SK-N-MC (cell line): ENCODE data around the gene TEX261.

Experiments
- DNase-seq: peaks from one replicate; pipeline ENCODE4 v3.0.0-alpha.2; 2011; ENCODE audit warnings: low read depth, low spot score
- H3K27ac ChIP-seq: fragments of 200-600 bp; sonication (generic); 2 replicates; pipeline ENCODE4 v1.5.1; 2016; ENCODE audit warnings: mixed run types
- H3K36me3 ChIP-seq: fragments of 200-600 bp; sonication (generic); 2 replicates; pipeline ENCODE4 v1.6.1; 2017; ENCODE audit warnings: antibody characterized with exemption, low read length, mixed read lengths; ENCODE audit not compliant: insufficient read depth
- H3K4me3 ChIP-seq: fragments of 200-600 bp; sonication (generic); 2 replicates; pipeline ENCODE4 v1.5.1; 2016
- H3K9ac ChIP-seq: fragments of 200-600 bp; sonication (generic); 2 replicates; pipeline ENCODE4 v1.8.0; 2017; ENCODE audit warnings: mixed run types, mixed read lengths; ENCODE audit not compliant: insufficient read length
- H3K9me3 ChIP-seq: fragments of 200-600 bp; sonication (generic); 2 replicates; pipeline ENCODE4 v1.6.1; 2017; ENCODE audit warnings: low read depth, mild to moderate bottlenecking, antibody characterized with exemption, low read length, moderate library complexity, mixed read lengths
- EZH2 ChIP-seq: fragments of 200-600 bp; sonication (generic); IDR thresholded peaks from one replicate; pipeline ENCODE4 v1.6.1; 2017; ENCODE audit warnings: antibody characterized with exemption
- FOXP2 ChIP-seq: optimal IDR thresholded peaks from 2 replicates; pipeline ENCODE3; 2011; ENCODE audit warnings: mild to moderate bottlenecking, moderate library complexity; ENCODE audit not compliant: insufficient read depth; ENCODE audit errors: extremely low read length, control extremely low read depth
- POLR2AphosphoS5 ChIP-seq: IDR thresholded peaks from 2 replicates; pipeline ENCODE4 v1.6.1; 2012; ENCODE audit warnings: mild to moderate bottlenecking, low read depth, low read length, borderline replicate concordance

TEX261 gene

DNA sequence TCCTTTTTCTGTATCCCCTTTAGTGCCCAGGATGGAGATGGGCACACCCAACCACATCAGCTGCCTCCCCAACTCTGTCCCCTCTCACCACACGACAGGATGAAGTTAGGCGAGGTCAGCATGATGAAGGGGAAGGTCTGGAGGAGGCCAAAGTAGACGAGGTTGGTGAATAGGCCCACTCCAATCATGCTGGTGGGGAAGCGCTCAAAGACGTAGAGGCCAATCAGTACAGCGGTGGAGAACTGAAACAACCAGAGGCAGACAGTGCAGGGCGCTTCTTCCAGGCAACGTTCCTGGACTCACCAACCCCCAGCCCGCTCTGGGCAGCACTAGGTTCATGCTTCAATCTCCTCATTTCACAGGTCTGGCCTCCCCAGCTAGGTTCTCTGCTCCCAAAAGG is 2.9 kb downstream of the TEX261 start:
- no peak overlapping the region for H3K27ac ChIP-seq
- DNase-seq = no peak
- H3K4me3 ChIP-seq = no peak overlapping the region
- H3K9ac ChIP-seq = no peak overlapping the region
- no peaks in the 10 kb centered on the region for H3K9me3 ChIP-seq
- TF ChIP-seq EZH2 (no peak), FOXP2 (no peak), POLR2AphosphoS5 (no peak)
- H3K36me3 ChIP-seq = peaks cover 30% of the 10 kb centered on the region; the same call in 1 of the 2 replicates

DNA sequence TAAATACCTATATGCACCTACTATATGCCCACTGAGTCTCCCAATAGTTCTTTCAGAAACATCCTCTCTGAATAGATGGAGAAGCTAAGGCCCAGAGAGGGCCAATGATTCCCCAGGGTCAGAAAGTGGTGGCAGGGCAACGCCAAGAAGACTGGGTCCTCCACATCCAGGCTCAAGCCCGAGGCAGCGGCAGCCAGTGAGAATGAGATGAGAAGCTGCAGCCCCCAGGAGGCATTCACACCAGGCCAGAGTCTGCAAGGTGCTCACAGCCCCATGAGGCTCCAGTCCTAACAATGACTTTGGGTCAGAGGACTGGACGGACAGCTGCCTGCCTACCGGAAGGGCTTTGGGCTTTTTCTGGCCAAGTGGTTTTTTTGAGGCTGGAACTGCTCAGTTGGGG is 3.5 kb downstream of the TEX261 start:
- no peak for DNase-seq
- Histone ChIP-seq H3K27ac (no peak overlapping the region), H3K9ac (no peak overlapping the region), H3K4me3 (no peak overlapping the region), H3K36me3 (peaks cover 35% of the 10 kb centered on the region; the same call in 1 of the 2 replicates), H3K9me3 (no peaks in the 10 kb centered on the region)
- no peak for TF ChIP-seq FOXP2
- TF ChIP-seq POLR2AphosphoS5 = no peak
- TF ChIP-seq EZH2 = no peak

DNA sequence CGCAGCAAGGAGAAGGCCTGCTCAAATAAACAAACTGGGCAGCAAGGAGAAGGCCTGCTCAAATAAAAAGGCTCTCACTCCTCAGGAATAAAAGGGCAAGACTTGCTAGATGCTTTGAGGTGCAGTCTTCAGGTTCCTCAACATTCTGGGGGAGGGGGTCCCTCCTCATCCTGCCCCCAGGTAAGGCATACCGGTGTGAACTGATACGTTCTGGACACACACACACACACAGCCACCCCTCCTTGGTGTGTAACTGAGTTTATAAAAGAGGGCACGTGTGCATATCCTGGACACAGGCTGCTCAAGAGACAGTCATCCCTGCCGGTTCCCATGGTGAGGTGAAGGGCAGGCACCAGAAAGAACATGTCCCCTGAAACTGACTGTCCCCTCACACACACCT is 4.5 kb downstream of the TEX261 start:
- TF ChIP-seq POLR2AphosphoS5 = no peak
- no peak for TF ChIP-seq EZH2
- no peak for TF ChIP-seq FOXP2
- H3K9me3 ChIP-seq = no peaks in the 10 kb centered on the region
- no peak overlapping the region for H3K27ac ChIP-seq
- no peak for DNase-seq
- H3K36me3 ChIP-seq = peaks cover 40% of the 10 kb centered on the region; the same call in 1 of the 2 replicates
- no peak overlapping the region for H3K4me3 ChIP-seq
- no peak overlapping the region for H3K9ac ChIP-seq

DNA sequence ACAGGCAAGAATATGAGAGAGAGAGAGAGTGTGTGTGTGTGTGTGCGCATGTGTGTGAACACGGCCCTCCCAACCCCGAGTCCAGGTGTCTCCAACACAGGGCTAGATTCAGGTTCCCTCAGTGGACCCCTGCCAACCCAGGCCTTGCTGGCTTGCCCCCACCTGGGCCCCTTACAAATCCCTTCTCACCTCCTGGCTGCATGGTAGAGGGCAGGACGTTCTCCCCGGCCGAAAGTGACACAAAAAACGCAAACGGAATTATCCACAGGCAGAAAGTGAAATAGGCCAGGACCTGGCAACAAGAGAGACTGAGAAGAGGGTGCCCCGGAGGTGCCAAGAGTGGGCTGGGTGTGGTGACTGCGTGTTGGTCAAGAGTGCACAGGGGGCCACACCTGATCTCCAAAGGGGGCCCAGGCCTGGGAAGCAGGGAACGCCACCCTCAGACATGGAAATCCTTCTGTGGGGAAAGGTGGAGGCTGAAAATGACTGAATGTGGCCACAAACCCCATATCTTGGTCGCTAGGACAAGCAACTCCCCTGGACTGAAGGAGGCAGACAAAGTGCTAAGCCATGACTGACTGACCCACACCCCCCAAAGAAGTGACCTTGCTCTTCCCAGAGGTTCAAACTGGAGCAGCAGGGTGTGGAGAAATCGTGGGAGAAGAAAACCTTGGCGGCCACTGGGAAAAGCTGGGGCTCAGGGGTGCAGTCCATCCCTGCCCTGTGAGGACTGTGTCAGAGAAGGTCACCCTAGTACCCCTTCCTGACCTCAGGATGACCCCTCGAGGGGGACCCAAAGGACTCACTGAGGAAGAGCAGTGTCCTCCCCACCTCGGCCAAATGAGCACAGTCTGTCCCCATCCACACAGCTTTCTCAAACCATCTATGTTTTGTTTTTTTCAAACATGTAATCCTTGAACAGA is 5.7 kb downstream of the TEX261 start:
- no peak for DNase-seq
- H3K9ac ChIP-seq = no peak overlapping the region
- no peak overlapping the region for H3K27ac ChIP-seq
- no peak overlapping the region for H3K4me3 ChIP-seq
- H3K36me3 ChIP-seq = peaks cover 40% of the 10 kb centered on the region; the same call in 1 of the 2 replicates
- TF ChIP-seq EZH2 (no peak), POLR2AphosphoS5 (no peak), FOXP2 (no peak)
- H3K9me3 ChIP-seq = no peaks in the 10 kb centered on the region

DNA sequence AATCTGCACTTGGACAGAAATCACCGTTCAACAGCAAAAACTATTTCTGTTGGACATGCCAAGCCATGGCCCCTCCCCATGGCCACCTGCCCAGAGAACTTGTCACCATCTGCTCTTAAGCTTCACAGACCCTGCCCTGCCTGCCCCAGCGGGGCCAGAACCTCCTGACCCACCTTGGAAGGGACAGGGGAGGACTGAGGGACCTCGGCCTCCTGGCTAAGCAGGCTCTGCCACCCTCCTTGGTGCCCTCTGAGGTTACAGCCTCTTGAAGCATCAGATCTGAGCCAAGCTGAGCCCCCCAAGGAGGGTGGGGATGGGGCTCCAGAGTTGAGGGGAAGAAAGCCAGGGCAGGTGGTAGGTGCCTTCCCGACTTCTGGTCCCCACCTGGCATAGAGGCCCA is 6.5 kb downstream of the TEX261 start:
- no peak overlapping the region for H3K9ac ChIP-seq
- H3K9me3 ChIP-seq = no peaks in the 10 kb centered on the region
- no peak for DNase-seq
- H3K4me3 ChIP-seq = no peak overlapping the region
- no peak overlapping the region for H3K27ac ChIP-seq
- peaks cover 40% of the 10 kb centered on the region; the same call in 1 of the 2 replicates for H3K36me3 ChIP-seq
- TF ChIP-seq EZH2 (no peak), POLR2AphosphoS5 (no peak), FOXP2 (no peak)

DNA sequence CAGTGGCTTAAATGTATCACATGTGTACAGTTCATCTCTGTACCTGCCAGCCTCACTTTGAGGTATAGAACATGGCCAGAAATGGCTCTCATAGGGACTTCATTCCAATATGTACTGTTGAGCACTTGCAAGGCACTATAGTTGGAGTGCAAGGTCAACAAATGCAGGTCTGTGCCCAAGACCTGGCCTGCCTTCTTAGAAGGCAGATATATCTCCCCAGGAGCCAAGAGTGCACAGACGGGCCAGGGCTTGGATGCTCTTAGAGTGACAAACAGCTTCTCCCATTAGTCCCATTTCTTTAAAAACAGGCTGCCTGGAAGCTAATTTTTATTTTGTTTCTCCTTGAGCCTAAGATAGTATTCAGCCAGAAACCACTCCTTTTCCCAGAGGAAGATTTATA is 7.3 kb downstream of the TEX261 start:
- no peak for DNase-seq
- H3K27ac ChIP-seq = no peak overlapping the region
- no peak overlapping the region for H3K9ac ChIP-seq
- H3K36me3 ChIP-seq = peaks cover 40% of the 10 kb centered on the region; the same call in 1 of the 2 replicates
- H3K4me3 ChIP-seq = no peak overlapping the region
- no peaks in the 10 kb centered on the region for H3K9me3 ChIP-seq
- TF ChIP-seq FOXP2 (no peak), POLR2AphosphoS5 (no peak), EZH2 (no peak)

DNA sequence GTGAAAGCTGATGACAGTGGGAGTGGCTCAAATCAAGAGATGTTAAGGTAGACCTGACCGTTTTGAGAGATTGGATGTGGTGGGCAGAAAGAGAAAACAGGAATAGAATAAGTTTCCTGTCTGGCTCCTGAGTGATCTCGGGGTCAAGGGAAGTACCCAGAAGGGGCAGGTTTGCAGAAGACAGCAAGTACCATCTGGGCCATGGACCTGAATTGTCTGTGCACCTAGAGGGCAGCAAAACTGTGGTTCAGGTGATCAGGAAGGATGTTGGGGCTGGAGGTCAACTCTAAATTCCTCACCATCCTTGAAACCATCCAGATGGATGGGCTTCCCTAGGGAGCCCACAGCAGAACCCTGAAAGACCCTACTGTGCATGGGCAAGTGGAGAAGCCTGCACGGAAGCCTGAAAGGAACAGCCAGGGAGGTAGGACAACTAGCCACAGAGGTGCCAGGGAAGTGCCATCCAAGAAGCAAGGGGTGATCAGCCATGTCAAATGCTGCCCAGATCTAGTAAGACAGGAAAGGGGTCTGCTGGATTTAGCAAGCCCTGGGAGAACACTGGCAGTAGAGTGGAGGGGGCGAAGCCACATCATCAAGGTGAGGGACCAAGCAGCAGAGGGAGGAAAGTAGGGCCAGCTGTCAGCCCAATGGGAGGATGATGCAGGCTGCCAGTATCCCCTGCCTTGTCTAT is 8.0 kb downstream of the TEX261 start:
- no peaks in the 10 kb centered on the region for H3K9me3 ChIP-seq
- no peak overlapping the region for H3K27ac ChIP-seq

DNA sequence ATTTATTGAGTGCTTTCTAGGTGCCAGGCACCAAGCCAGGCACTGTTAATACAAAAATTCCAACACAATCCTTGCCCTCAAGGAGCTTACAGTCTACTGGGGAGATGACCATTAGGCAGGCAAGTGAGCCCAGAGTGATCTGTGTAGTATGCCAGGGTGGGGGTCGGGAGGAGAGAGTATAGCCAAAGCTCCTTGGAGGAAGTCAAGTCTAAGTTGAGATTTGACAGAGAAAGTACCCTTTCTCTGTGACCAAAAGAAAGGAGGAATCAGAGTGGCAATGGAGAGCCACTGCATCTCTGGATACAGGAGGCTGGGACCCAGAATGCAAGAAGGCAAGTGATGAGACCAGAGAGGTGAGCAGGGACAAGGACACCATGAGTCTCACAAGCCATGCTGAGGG is 8.7 kb downstream of the TEX261 start:
- no peak overlapping the region for H3K4me3 ChIP-seq
- no peak overlapping the region for H3K9ac ChIP-seq
- no peak for DNase-seq
- no peak for TF ChIP-seq EZH2
- H3K36me3 ChIP-seq = peaks cover 38% of the 10 kb centered on the region; the same call in 1 of the 2 replicates
- no peaks in the 10 kb centered on the region for H3K9me3 ChIP-seq
- H3K27ac ChIP-seq = no peak overlapping the region

More for the DNA sequence above, 8.0 kb downstream of the TEX261 start:
- H3K9ac ChIP-seq = no peak overlapping the region
- no peak for TF ChIP-seq POLR2AphosphoS5
- TF ChIP-seq FOXP2 = no peak
- TF ChIP-seq EZH2 = no peak
- peaks cover 40% of the 10 kb centered on the region; the same call in 1 of the 2 replicates for H3K36me3 ChIP-seq
- no peak overlapping the region for H3K4me3 ChIP-seq
- no peak for DNase-seq
